ENCODE results near the gene OR2A42.
"Not testable (repeated sequence)": the region's sequence is repeated elsewhere in the genome, so short reads cannot be mapped to it uniquely, and the experiment has no call there.

The OR2A42 gene

DNA sequence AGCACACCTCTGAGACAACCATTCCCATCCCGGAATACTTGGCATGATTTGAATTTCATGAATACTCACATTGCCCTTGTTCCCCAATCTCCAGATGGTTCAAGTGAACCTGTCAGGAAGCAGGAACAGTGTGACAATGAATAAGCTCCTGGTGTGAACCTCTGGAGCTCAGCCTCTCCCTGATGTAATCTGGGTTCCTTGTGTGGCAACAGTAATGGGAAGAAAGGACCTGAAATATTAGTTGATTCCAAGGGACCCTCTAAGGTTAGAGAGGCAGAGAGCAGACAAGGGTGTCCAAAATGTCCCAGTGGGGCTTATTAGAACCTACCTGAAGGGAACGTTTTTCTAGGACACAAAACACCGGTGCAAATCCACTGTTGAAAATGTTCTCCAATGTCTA, 16.7 kb upstream of the OR2A42 start:
- no peak overlapping the region for H3K4me3 ChIP-seq (ENCODE audit: low read depth, low read length)
- no peak overlapping the region for H3K27ac ChIP-seq
- no peaks in the 10 kb centered on the region for H3K9me3 ChIP-seq (ENCODE audit: severe bottlenecking)
- peaks cover 2% of the 10 kb centered on the region for H3K27me3 ChIP-seq (ENCODE audit: insufficient read depth, low read depth, severe bottlenecking)
- TF ChIP-seq CTCF (IDR thresholded peaks at IDR 0.05; ENCODE audit: low read depth, low read length) = no peak
- no peaks in the 10 kb centered on the region for H3K36me3 ChIP-seq
- DNase-seq = no peak

DNA sequence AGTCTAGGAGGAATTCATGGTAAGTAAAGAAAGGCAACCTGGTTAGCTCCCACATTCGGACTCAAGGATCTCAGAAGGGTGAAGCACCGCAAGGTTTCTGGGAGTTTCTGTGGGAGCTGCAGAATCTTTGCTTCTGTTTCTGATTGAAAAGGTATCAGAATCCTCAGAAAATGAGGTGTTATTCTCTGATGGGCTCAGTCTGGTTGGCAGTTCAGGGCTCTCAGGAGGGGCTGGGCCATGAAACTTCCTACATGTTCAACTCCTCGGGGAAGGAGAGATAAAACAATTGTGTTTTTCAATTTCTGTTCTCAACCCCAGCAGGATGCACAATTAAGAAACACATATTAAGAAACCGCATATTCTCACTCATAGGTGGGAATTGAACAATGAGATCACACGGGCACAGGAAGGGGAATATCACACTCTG, 16.1 kb upstream of the OR2A42 start:
- Histone ChIP-seq H3K9me3 (ENCODE audit: severe bottlenecking) (no peaks in the 10 kb centered on the region), H3K4me3 (ENCODE audit: low read depth, low read length) (no peak overlapping the region), H3K36me3 (no peaks in the 10 kb centered on the region), H3K27ac (no peak overlapping the region), H3K27me3 (ENCODE audit: insufficient read depth, low read depth, severe bottlenecking) (peaks cover 2% of the 10 kb centered on the region)
- no peak for DNase-seq
- no peak for TF ChIP-seq CTCF (IDR thresholded peaks at IDR 0.05; ENCODE audit: low read depth, low read length)

DNA sequence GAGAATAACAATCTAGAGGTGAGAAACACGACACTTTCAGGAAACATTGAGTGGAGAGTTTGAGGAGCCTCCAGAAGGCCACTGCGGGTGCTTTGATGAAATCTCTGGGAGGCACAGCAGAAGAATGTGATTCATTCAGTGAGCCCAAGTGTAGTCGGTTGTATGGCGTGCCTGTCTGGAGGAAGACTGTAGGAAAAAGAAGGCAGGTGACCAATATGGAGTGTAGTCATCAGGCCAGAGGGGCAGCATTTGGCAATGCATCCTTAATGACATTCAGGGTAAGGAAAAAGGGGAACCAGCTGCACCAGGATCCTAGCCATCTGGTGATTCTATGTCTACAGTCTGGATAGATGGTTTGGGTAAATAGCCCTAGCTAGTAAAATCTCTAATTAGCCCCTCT, 12.9 kb upstream of the OR2A42 start:
- H3K4me3 ChIP-seq (ENCODE audit: low read depth, low read length); H3K27me3 ChIP-seq (ENCODE audit: insufficient read depth, low read depth, severe bottlenecking); H3K27ac ChIP-seq; H3K9me3 ChIP-seq (ENCODE audit: severe bottlenecking); DNase-seq; H3K36me3 ChIP-seq: not testable (repeated sequence)

- H3K27ac ChIP-seq; H3K27me3 ChIP-seq (ENCODE audit: insufficient read depth, low read depth, severe bottlenecking); H3K9me3 ChIP-seq (ENCODE audit: severe bottlenecking); H3K4me3 ChIP-seq (ENCODE audit: low read depth, low read length); H3K36me3 ChIP-seq; DNase-seq: not testable (repeated sequence)
Observed at GRCh38 chr7:144247674-144248330, 8.4 kb upstream of the OR2A42 start.

- H3K27me3 ChIP-seq (ENCODE audit: insufficient read depth, low read depth, severe bottlenecking); H3K36me3 ChIP-seq; DNase-seq: not testable (repeated sequence)
Observed at GRCh38 chr7:144246967-144247366, 7.6 kb upstream of the OR2A42 start.

DNA sequence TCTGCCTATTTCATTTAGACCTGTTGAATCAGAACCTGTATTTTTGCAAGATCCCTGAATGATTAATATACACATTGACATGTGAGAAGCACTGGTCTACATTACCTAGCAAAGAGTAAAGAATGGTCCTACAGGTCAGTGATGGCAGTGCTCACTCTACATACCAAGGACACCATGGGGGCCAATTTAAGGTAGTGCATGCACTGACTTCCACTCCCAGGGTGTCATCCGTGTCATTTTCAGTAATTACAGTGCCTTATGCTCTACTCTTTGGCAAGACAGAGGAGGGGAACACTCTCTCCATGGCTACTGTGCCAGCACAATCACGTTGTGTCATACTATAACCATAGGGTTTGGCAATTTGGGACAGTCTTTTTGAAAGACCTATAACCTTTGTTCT, 6.0 kb upstream of the OR2A42 start:
- not testable (repeated sequence) for H3K36me3 ChIP-seq; H3K27ac ChIP-seq; H3K27me3 ChIP-seq (ENCODE audit: insufficient read depth, low read depth, severe bottlenecking); DNase-seq; H3K4me3 ChIP-seq (ENCODE audit: low read depth, low read length); H3K9me3 ChIP-seq (ENCODE audit: severe bottlenecking)

More at GRCh38 chr7:144246967-144247366, 7.6 kb upstream of the OR2A42 start:
- not testable (repeated sequence) for H3K27ac ChIP-seq; H3K9me3 ChIP-seq (ENCODE audit: severe bottlenecking); H3K4me3 ChIP-seq (ENCODE audit: low read depth, low read length)

DNA sequence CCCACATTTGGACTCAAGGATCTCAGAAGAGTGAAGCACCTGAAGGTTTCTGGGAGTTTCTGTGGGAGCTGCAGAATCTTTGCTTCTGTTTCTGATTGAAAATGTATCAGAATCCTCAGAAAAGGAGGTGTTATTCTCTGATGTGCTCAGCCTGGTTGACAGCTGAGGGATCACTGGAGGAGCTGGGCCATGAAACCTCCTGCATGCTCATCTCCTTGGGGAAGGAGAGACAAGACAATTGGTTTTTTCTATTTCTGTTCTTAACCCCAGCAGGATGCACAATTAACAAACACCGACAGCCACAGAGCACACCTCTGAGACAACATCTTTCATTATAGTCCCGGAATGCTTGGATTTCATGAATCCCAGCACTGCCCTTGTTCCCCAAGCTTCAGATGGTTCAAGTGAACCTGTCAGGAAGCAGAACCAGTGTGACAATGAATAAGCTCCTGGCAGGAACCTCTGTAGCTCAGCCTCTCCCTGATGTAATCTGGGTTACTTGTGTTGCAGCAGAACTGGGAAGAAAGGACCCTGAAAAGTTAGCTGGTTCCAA, 799 bp downstream of the OR2A42 start:
- not testable (repeated sequence) for H3K9me3 ChIP-seq (ENCODE audit: severe bottlenecking); H3K4me3 ChIP-seq (ENCODE audit: low read depth, low read length); DNase-seq

GRCh38 chr7:144233039-144233438, 6.4 kb downstream of the OR2A42 start:
- H3K27ac ChIP-seq; H3K27me3 ChIP-seq (ENCODE audit: insufficient read depth, low read depth, severe bottlenecking); DNase-seq; H3K36me3 ChIP-seq; H3K9me3 ChIP-seq (ENCODE audit: severe bottlenecking); H3K4me3 ChIP-seq (ENCODE audit: low read depth, low read length): not testable (repeated sequence)

More for the DNA sequence above, 799 bp downstream of the OR2A42 start:
- not testable (repeated sequence) for H3K27ac ChIP-seq; H3K36me3 ChIP-seq; H3K27me3 ChIP-seq (ENCODE audit: insufficient read depth, low read depth, severe bottlenecking)

DNA sequence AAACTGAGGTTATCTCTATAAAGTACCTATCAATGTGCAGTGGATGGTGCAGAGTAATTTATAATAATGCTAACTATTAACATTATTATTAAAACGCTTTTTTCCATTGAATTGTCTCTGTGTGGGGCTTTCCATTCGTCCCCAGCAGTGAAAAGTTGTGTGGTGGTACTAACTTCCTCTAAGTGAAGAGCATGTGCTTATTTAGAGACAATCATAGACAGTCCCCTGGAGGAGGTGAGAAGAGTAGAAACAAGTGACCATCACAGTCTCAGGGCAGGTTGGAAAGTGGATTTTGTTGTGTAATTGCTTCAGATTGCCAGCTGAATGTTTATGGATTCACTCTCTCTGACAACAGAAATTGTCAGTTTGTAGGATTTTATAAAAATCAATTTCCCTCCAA, 8.4 kb downstream of the OR2A42 start:
- not testable (repeated sequence) for H3K4me3 ChIP-seq (ENCODE audit: low read depth, low read length); H3K27me3 ChIP-seq (ENCODE audit: insufficient read depth, low read depth, severe bottlenecking); H3K9me3 ChIP-seq (ENCODE audit: severe bottlenecking); H3K27ac ChIP-seq; DNase-seq; H3K36me3 ChIP-seq

DNA sequence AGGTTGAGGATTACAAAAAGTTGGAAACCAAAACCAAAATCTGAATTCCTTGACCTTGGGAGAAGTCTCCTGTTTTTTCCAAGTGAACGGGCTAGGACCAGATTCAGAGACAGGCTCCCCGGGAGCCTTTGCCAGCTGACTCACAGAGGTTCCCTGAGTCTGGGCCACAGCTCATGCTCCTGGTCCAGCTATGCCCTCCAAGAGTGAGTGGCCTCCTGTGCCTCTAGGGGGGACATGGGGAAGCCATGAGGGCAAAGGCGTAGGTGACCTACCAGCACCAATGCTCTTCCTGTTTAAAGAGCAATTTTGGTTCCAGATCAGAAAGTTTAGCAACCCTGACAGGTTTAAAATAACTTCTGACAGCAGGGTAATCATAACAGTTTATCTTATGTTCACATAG, 10.6 kb downstream of the OR2A42 start:
- H3K27ac ChIP-seq; H3K9me3 ChIP-seq (ENCODE audit: severe bottlenecking); H3K36me3 ChIP-seq; H3K27me3 ChIP-seq (ENCODE audit: insufficient read depth, low read depth, severe bottlenecking); DNase-seq; H3K4me3 ChIP-seq (ENCODE audit: low read depth, low read length): not testable (repeated sequence)

DNA sequence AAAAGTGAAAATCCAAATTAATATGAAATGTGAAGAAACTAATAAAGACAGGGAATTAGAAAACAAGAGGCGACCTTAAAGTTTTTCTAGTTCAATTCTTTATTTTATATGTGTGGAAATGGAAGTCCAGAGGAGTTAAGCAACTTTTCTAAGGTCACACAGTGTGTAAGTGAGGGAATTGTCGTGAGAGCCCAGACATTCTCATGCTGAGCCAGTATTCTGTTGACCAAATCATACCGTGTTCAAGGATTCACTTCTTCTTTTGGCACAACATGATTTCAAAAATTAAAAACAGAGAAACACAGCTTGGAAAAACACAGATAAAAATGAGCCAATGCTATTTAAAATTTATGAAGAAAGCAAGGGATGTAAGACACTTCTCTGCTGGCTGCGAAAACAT, 12.5 kb downstream of the OR2A42 start:
- not testable (repeated sequence) for DNase-seq; H3K27me3 ChIP-seq (ENCODE audit: insufficient read depth, low read depth, severe bottlenecking); H3K4me3 ChIP-seq (ENCODE audit: low read depth, low read length); H3K36me3 ChIP-seq; H3K27ac ChIP-seq; H3K9me3 ChIP-seq (ENCODE audit: severe bottlenecking)

- H3K27me3 ChIP-seq (ENCODE audit: insufficient read depth, low read depth, severe bottlenecking); H3K27ac ChIP-seq; H3K9me3 ChIP-seq (ENCODE audit: severe bottlenecking); DNase-seq; H3K4me3 ChIP-seq (ENCODE audit: low read depth, low read length); H3K36me3 ChIP-seq: not testable (repeated sequence)
Observed at GRCh38 chr7:144223675-144224074, 15.7 kb downstream of the OR2A42 start.

GRCh38 chr7:144220531-144220930, 18.9 kb downstream of the OR2A42 start:
- not testable (repeated sequence) for H3K27ac ChIP-seq; H3K4me3 ChIP-seq (ENCODE audit: low read depth, low read length); DNase-seq; H3K27me3 ChIP-seq (ENCODE audit: insufficient read depth, low read depth, severe bottlenecking); H3K36me3 ChIP-seq; H3K9me3 ChIP-seq (ENCODE audit: severe bottlenecking)
